ENCODE measurements around the gene LCORL. TPM values are rescaled to one million over a fixed set of nuclear protein-coding genes. Genes with fewer than 3 reads are reported as not detected.

LCORL gene
- total RNA-seq, 1 experiment from 2014 or later = 15.5 TPM

GRCh38 chr4:17846266-17846665 lies 175.3 kb downstream of the LCORL start:
- no peak for DNase-seq
- no peak overlapping the region for H2AK5ac ChIP-seq (ENCODE audit: insufficient read length, low read length)
- no peak overlapping the region for H4K8ac ChIP-seq (replicated peaks; ENCODE audit: insufficient read length, low read depth, low read length)
- H3K4me1 Mint-ChIP-seq = no peaks in the 10 kb centered on the region
- H3K4me3 Mint-ChIP-seq = no peak overlapping the region
- no peak overlapping the region for H2BK20ac ChIP-seq (ENCODE audit: low read depth, low read length, poor library complexity, severe bottlenecking)
- H3K27me3 ChIP-seq (ENCODE audit: insufficient read depth, low read length) = no peaks in the 10 kb centered on the region
- no peak overlapping the region for H3K56ac ChIP-seq (ENCODE audit: insufficient read length, low read depth, low read length)
- no peak overlapping the region for H3T11ph ChIP-seq (ENCODE audit: low read length)
- no peak overlapping the region for H3K23ac ChIP-seq (ENCODE audit: insufficient read length, low read depth, low read length)
- no peak overlapping the region for H2AFZ ChIP-seq (ENCODE audit: low read length)
- no peak overlapping the region for H3K27ac Mint-ChIP-seq
- H3K9me3 Mint-ChIP-seq = peaks cover 19 to 20% of the 10 kb centered on the region in 2 experiments
- no peak overlapping the region for H3K9ac ChIP-seq (ENCODE audit: extremely low read depth, insufficient read length, low read length)
- no peak overlapping the region for H3K4ac ChIP-seq (ENCODE audit: low read depth, low read length)
- H3K79me1 ChIP-seq (ENCODE audit: insufficient read depth, low read depth, low read length, poor library complexity, severe bottlenecking) = no peaks in the 10 kb centered on the region
- H4K20me1 ChIP-seq (ENCODE audit: control insufficient read depth, insufficient read depth, insufficient read length) = no peaks in the 10 kb centered on the region
- no peaks in the 10 kb centered on the region for H3K9me3 ChIP-seq (ENCODE audit: control insufficient read depth, low read depth, low read length)
- H4K5ac ChIP-seq (ENCODE audit: insufficient read length, low read depth, low read length) = no peak overlapping the region
- H3K23me2 ChIP-seq (ENCODE audit: insufficient read length, low read depth, low read length, poor library complexity, severe bottlenecking) = no peaks in the 10 kb centered on the region
- H3K18ac ChIP-seq (ENCODE audit: insufficient read length, low read depth, low read length) = no peak overlapping the region
- H3K27ac ChIP-seq (ENCODE audit: insufficient read length, low read depth, low read length) = no peak overlapping the region
- H3K36me3 Mint-ChIP-seq (ENCODE audit: insufficient read depth in 1 of 3, low read depth in 3 of 3) = peaks cover 53 to 73% (median 70%) of the 10 kb centered on the region in 3 experiments
- TF ChIP-seq CTCF (conservative IDR thresholded peaks at IDR 0.05) = no peak
- H3K27me3 Mint-ChIP-seq (ENCODE audit: low read depth) = no peaks in the 10 kb centered on the region; the same call in 1 of the 2 replicates
- no CpG with 5 or more reads among the region's 2 CpGs for WGBS (ENCODE audit: extremely low coverage, insufficient read length, low lambda C conversion rate)
- no peak overlapping the region for H3K14ac ChIP-seq (ENCODE audit: insufficient read depth, low read length)
- no peaks in the 10 kb centered on the region for H3K79me2 ChIP-seq (ENCODE audit: insufficient read depth, low read length)
- H2BK15ac ChIP-seq (ENCODE audit: low read depth, low read length) = no peak overlapping the region
- no peak overlapping the region for H2BK120ac ChIP-seq (ENCODE audit: low read depth, low read length, poor library complexity, severe bottlenecking)
- no peak overlapping the region for H2BK12ac ChIP-seq (ENCODE audit: insufficient read length, low read depth, low read length)
- H2BK5ac ChIP-seq (ENCODE audit: insufficient read length, low read length) = no peak overlapping the region
- no peak overlapping the region for H3K4me2 ChIP-seq (ENCODE audit: insufficient read depth, insufficient read length, low read length)
- H4K91ac ChIP-seq (ENCODE audit: insufficient read length, low read depth, low read length) = no peak overlapping the region
- no peaks in the 10 kb centered on the region for H3K4me1 ChIP-seq (ENCODE audit: insufficient read depth, low read length)

All from H9 (cell line).